AML-193 (cell line): Measurements from ENCODE around the gene BFSP1.
A peak's percentile ranks its signal among the peaks of the same experiment; 100 is the strongest.

Source experiments
- DNase-seq, 2 experiments: peaks; one replicate each; lab custom pipeline; 2025; lab: John Stamatoyannopoulos, UW

BFSP1 gene

GRCh38 chr20:17520583-17520982, 10.6 kb downstream of the BFSP1 start:
- DNase-seq = no peak

GRCh38 chr20:17519606-17520285, 11.4 kb downstream of the BFSP1 start:
- DNase-seq = no peak

GRCh38 chr20:17518339-17519052, 12.7 kb downstream of the BFSP1 start:
- DNase-seq = no peak

- no peak for DNase-seq
Observed at GRCh38 chr20:17515053-17515452, 16.1 kb downstream of the BFSP1 start.

- no peak for DNase-seq
Observed at GRCh38 chr20:17513939-17514338, 17.2 kb downstream of the BFSP1 start.

- DNase-seq = no peak
Observed at GRCh38 chr20:17511401-17511800, 19.8 kb downstream of the BFSP1 start.

- no peak for DNase-seq
Observed at GRCh38 chr20:17510548-17510947, 20.6 kb downstream of the BFSP1 start.

- DNase-seq = no peak
Observed at GRCh38 chr20:17508756-17509155, 22.4 kb downstream of the BFSP1 start.

GRCh38 chr20:17507531-17507930, 23.6 kb downstream of the BFSP1 start:
- DNase-seq = no peak

- DNase-seq = no peak
Observed at GRCh38 chr20:17507032-17507431, 24.1 kb downstream of the BFSP1 start.

- DNase-seq = no peak
Observed at GRCh38 chr20:17505636-17506517, 25.3 kb downstream of the BFSP1 start.

- peak; percentile 63 to 69 for DNase-seq
Observed at GRCh38 chr20:17504898-17505635, 26.1 kb downstream of the BFSP1 start.

- DNase-seq = peak in 1 of 2 experiments; percentile 21
Observed at GRCh38 chr20:17504066-17504897, 26.9 kb downstream of the BFSP1 start.

GRCh38 chr20:17503301-17504065, 27.7 kb downstream of the BFSP1 start:
- no peak for DNase-seq

GRCh38 chr20:17502105-17502504, 29.1 kb downstream of the BFSP1 start:
- DNase-seq = no peak

GRCh38 chr20:17501701-17502100, 29.5 kb downstream of the BFSP1 start:
- no peak for DNase-seq

GRCh38 chr20:17500826-17501225, 30.4 kb downstream of the BFSP1 start:
- no peak for DNase-seq

GRCh38 chr20:17500271-17500670, 30.9 kb downstream of the BFSP1 start:
- DNase-seq = no peak

GRCh38 chr20:17499041-17499440, 32.1 kb downstream of the BFSP1 start:
- no peak for DNase-seq

- no peak for DNase-seq
Observed at GRCh38 chr20:17498641-17499040, 32.5 kb downstream of the BFSP1 start.
